GM18873 (cell line): ENCODE data around the gene CAMSAP3.

Experiments
- ATAC-seq: cut with Tn5 transposase; IDR thresholded peaks from one replicate; pipeline ENCODE4 v1.9.1; 2021; ENCODE audit warnings: mild to moderate bottlenecking, moderate library complexity, moderate number of reproducible peaks; ENCODE audit not compliant: unreplicated experiment, low FRiP score

CAMSAP3 gene

GRCh38 chr19:7595466-7596133 is at the start of gene CAMSAP3:
Gene CAMSAP3 (plus strand): TSS chr19:7595863. CDS start chr19:7596003, 140 bp downstream.
- ATAC-seq = no peak

GRCh38 chr19:7545904-7546303 is 49.8 kb upstream of the CAMSAP3 start:
- no peak for ATAC-seq

GRCh38 chr19:7547159-7547558 is 48.5 kb upstream of the CAMSAP3 start:
- no peak for ATAC-seq

GRCh38 chr19:7549429-7550148 is 46.1 kb upstream of the CAMSAP3 start:
- ATAC-seq = no peak

GRCh38 chr19:7550169-7550770 is 45.4 kb upstream of the CAMSAP3 start:
- ATAC-seq = no peak

GRCh38 chr19:7550987-7551761 is 44.5 kb upstream of the CAMSAP3 start:
- no peak for ATAC-seq

GRCh38 chr19:7552781-7553180 is 42.9 kb upstream of the CAMSAP3 start:
- no peak for ATAC-seq

- no peak for ATAC-seq
Observed at GRCh38 chr19:7554565-7554964, 41.1 kb upstream of the CAMSAP3 start.

GRCh38 chr19:7554990-7555864 is 40.4 kb upstream of the CAMSAP3 start:
- no peak for ATAC-seq

- no peak for ATAC-seq
Observed at GRCh38 chr19:7556696-7557315, 38.9 kb upstream of the CAMSAP3 start.

- ATAC-seq = no peak
Observed at GRCh38 chr19:7558667-7559066, 37.0 kb upstream of the CAMSAP3 start.

GRCh38 chr19:7559102-7559501 is 36.6 kb upstream of the CAMSAP3 start:
- ATAC-seq = no peak

GRCh38 chr19:7560255-7560654 is 35.4 kb upstream of the CAMSAP3 start:
- no peak for ATAC-seq

- no peak for ATAC-seq
Observed at GRCh38 chr19:7561325-7561724, 34.3 kb upstream of the CAMSAP3 start.

- no peak for ATAC-seq
Observed at GRCh38 chr19:7562646-7563393, 32.8 kb upstream of the CAMSAP3 start.

GRCh38 chr19:7564866-7565265 is 30.8 kb upstream of the CAMSAP3 start:
- ATAC-seq = no peak

GRCh38 chr19:7565332-7565731 is 30.3 kb upstream of the CAMSAP3 start:
- ATAC-seq = no peak

- ATAC-seq = no peak
Observed at GRCh38 chr19:7570761-7571160, 24.9 kb upstream of the CAMSAP3 start.
